HG02642 (cell line): ENCODE results near the gene FRMD3.

Experiments used
- ATAC-seq: cut with Tn5 transposase; IDR thresholded peaks from one replicate; pipeline ENCODE4 v1.9.1; 2021; ENCODE audit warnings: mild to moderate bottlenecking; ENCODE audit not compliant: unreplicated experiment, poor library complexity

FRMD3 gene

DNA sequence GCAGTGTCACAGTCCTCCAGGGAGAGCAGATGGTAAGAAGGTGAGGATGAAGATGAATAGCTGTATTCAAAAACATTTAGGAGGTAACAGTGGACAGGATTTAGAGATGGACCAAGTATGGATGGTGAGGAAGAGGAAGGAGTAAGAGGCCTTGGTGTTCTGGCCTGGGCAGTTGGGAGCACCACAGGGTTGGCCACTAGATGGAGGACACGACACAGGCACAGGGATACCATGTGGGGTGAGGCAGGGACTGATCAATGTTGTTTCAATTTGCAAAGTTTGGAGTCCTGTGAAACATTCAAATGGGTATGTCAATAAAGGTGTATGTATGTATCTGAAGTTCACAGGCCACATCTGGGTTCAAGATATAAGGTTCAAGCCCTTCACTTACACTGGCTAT lies 334.2 kb downstream of the FRMD3 start:
- no peak for ATAC-seq

- no peak for ATAC-seq
These were observed 337.7 kb downstream of the FRMD3 start for GRCh38 chr9:83200531-83200930.

GRCh38 chr9:83199832-83200231 lies 338.4 kb downstream of the FRMD3 start:
- ATAC-seq, result no peak

DNA sequence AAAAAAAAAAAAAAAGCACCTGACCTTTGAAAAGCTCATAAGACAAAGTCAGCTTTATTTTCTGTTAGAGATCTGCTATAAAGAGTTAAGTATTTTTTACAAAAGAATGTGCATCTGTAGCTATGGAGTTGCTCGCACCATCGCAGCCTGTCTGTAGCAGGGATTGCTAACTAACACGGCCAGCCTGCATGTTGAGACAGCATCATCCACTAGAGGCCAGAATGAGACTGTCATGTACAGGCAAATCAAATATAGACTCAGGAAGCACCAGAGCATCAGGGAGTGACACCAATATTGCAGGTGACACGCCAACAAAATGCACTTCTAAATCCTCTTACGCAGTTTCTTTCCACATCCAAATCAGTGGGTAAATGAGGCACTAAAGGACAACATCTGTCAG lies 339.0 kb downstream of the FRMD3 start:
- ATAC-seq, result no peak

GRCh38 chr9:83198371-83198770 lies 339.8 kb downstream of the FRMD3 start:
- no peak for ATAC-seq

DNA sequence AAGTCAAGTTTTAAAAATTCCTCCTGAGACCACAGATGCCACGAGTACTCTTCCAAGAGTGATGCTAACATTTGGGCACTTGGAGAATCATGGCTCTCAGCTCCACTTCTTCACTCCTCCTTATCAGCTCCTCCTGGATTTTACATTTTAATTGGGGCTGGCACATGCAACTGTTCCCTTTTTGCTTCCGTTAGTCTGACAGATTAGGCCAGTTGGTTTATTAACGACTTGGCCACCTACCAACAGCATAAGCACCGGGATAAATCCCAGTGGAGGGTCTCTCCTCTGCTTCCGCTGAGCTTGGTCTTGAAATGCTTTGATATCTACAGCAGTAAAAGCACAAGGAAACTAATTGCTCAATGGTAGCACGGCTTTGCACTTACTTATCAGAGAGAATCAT lies 340.6 kb downstream of the FRMD3 start:
- no peak for ATAC-seq

DNA sequence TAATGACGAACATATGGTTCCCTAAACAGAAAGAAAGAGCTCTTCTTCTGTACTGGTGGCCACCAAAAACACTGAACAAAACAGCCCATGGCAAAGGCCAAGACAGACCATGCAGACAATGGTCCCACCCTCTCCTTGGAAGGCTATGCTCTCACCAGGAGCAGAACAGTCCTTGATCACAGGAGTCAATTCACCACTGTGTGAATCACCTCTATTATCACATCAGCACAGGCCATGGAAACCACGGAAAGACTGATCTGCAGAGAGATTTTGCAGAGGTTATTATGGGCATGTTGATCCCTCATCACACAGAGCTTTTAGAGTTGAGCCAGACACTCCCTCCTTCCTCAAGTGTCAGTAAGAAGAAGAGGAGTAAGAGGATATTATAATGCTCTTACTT lies 341.3 kb downstream of the FRMD3 start:
- no peak for ATAC-seq
